SK-N-MC (cell line): ENCODE results near the gene IL17C.
A peak's percentile ranks its signal among the peaks of the same experiment; 100 is the strongest.

ENCODE experiments used
- DNase-seq: peaks from one replicate; pipeline ENCODE4 v3.0.0-alpha.2; 2011; ENCODE audit warnings: low read depth, low spot score
- H3K27ac ChIP-seq: fragments of 200-600 bp; sonication (generic); 2 replicates; pipeline ENCODE4 v1.5.1; 2016; ENCODE audit warnings: mixed run types
- H3K36me3 ChIP-seq: fragments of 200-600 bp; sonication (generic); 2 replicates; pipeline ENCODE4 v1.6.1; 2017; ENCODE audit warnings: antibody characterized with exemption, low read length, mixed read lengths; ENCODE audit not compliant: insufficient read depth
- H3K4me3 ChIP-seq: fragments of 200-600 bp; sonication (generic); 2 replicates; pipeline ENCODE4 v1.5.1; 2016
- H3K9ac ChIP-seq: fragments of 200-600 bp; sonication (generic); 2 replicates; pipeline ENCODE4 v1.8.0; 2017; ENCODE audit warnings: mixed run types, mixed read lengths; ENCODE audit not compliant: insufficient read length
- H3K9me3 ChIP-seq: fragments of 200-600 bp; sonication (generic); 2 replicates; pipeline ENCODE4 v1.6.1; 2017; ENCODE audit warnings: low read depth, mild to moderate bottlenecking, antibody characterized with exemption, low read length, moderate library complexity, mixed read lengths
- EZH2 ChIP-seq: fragments of 200-600 bp; sonication (generic); IDR thresholded peaks from one replicate; pipeline ENCODE4 v1.6.1; 2017; ENCODE audit warnings: antibody characterized with exemption
- FOXP2 ChIP-seq: optimal IDR thresholded peaks from 2 replicates; pipeline ENCODE3; 2011; ENCODE audit warnings: mild to moderate bottlenecking, moderate library complexity; ENCODE audit not compliant: insufficient read depth; ENCODE audit errors: extremely low read length, control extremely low read depth
- POLR2AphosphoS5 ChIP-seq: IDR thresholded peaks from 2 replicates; pipeline ENCODE4 v1.6.1; 2012; ENCODE audit warnings: mild to moderate bottlenecking, low read depth, low read length, borderline replicate concordance

Gene IL17C

GRCh38 chr16:88686439-88687253, 48.3 kb downstream of the IL17C start, which contains the start of gene SNAI3:
TSS of gene SNAI3 (minus strand) at chr16:88686507. CDS start at chr16:88686406, 101 bp downstream.
- DNase-seq: no peak
- Histone ChIP-seq H3K36me3 (no peaks in the 10 kb centered on the region), H3K9ac (no peak within 1 kb of the TSS), H3K27ac (no peak within 1 kb of the TSS), H3K4me3 (peak within 1 kb of the TSS; percentile 74), H3K9me3 (no peaks in the 10 kb centered on the region)
- no peak for TF ChIP-seq FOXP2

- H3K9ac ChIP-seq: no peak overlapping the region
- H3K27ac ChIP-seq: no peak overlapping the region
- TF ChIP-seq FOXP2 (no peak), EZH2 (no peak), POLR2AphosphoS5 (no peak)
- H3K9me3 ChIP-seq: no peaks in the 10 kb centered on the region
- no peaks in the 10 kb centered on the region for H3K36me3 ChIP-seq
- no peak overlapping the region for H3K4me3 ChIP-seq
- DNase-seq: no peak
These were observed 48.8 kb downstream of the IL17C start for GRCh38 chr16:88687254-88687576.

- no peaks in the 10 kb centered on the region for H3K36me3 ChIP-seq
- H3K9ac ChIP-seq: no peak overlapping the region
- TF ChIP-seq POLR2AphosphoS5 (no peak), EZH2 (no peak)
- no peak overlapping the region for H3K4me3 ChIP-seq
- H3K9me3 ChIP-seq: no peaks in the 10 kb centered on the region
- no peak for DNase-seq
- no peak overlapping the region for H3K27ac ChIP-seq
These were observed 49.3 kb downstream of the IL17C start for GRCh38 chr16:88687676-88688012.

- DNase-seq: no peak
- Histone ChIP-seq H3K9me3 (no peaks in the 10 kb centered on the region), H3K9ac (no peak overlapping the region), H3K4me3 (no peak overlapping the region), H3K27ac (no peak overlapping the region), H3K36me3 (no peaks in the 10 kb centered on the region)
- TF ChIP-seq FOXP2 (no peak), EZH2 (no peak), POLR2AphosphoS5 (no peak)
These were observed 49.8 kb downstream of the IL17C start for GRCh38 chr16:88688013-88688778.
